ENCODE measurements around the gene CELF1. TPM values are rescaled to one million over a fixed set of nuclear protein-coding genes. Genes with fewer than 3 reads are reported as not detected.

The CELF1 gene
- total RNA-seq, 2 experiments from 2014 or later, result 104 to 105 TPM

GRCh38 chr11:47488111-47488510 is 64.8 kb downstream of the CELF1 start:
- Mint-ChIP-seq H3K27ac (no peak overlapping the region), H3K27me3 (no peaks in the 10 kb centered on the region), H3K4me3 (no peak overlapping the region), H3K36me3 (ENCODE audit: low read depth) (peaks cover 56% of the 10 kb centered on the region), H3K4me1 (peaks cover 17% of the 10 kb centered on the region), H3K9me3 (no peaks in the 10 kb centered on the region)
- ChIA-PET CTCF (no interaction called here), POLR2A (interaction anchor here (0.8 to 1.0 kb wide), 2 partner anchors 8 to 65 kb away, joined by 3 read pairs; no protein-coding TSS in a partner anchor)
- no peak for DNase-seq

- Mint-ChIP-seq H3K4me3 (no peak overlapping the region), H3K36me3 (ENCODE audit: low read depth) (peaks cover 57% of the 10 kb centered on the region), H3K9me3 (no peaks in the 10 kb centered on the region), H3K27ac (no peak overlapping the region), H3K27me3 (no peaks in the 10 kb centered on the region), H3K4me1 (peaks cover 17% of the 10 kb centered on the region)
- ChIA-PET CTCF (no interaction called here), POLR2A (interaction anchor here (0.8 to 1.0 kb wide), 3 partner anchors 9 to 66 kb away, joined by 3 read pairs; no protein-coding TSS in a partner anchor)
- DNase-seq, result no peak
Measured at GRCh38 chr11:47487421-47487820, 65.5 kb downstream of the CELF1 start.

- no peak overlapping the region for H3K4me3 Mint-ChIP-seq
- H3K4me1 Mint-ChIP-seq, result peaks cover 15% of the 10 kb centered on the region
- POLR2A ChIA-PET, result no interaction called here
- H3K27ac Mint-ChIP-seq, result no peak overlapping the region
- no peaks in the 10 kb centered on the region for H3K9me3 Mint-ChIP-seq
- no peak for DNase-seq
- CTCF ChIA-PET, result no interaction called here
- H3K36me3 Mint-ChIP-seq (ENCODE audit: low read depth), result peaks cover 70% of the 10 kb centered on the region
- H3K27me3 Mint-ChIP-seq, result no peaks in the 10 kb centered on the region
Measured at GRCh38 chr11:47485107-47485506, 67.8 kb downstream of the CELF1 start.

GRCh38 chr11:47483457-47483856 is 69.5 kb downstream of the CELF1 start:
- CTCF ChIA-PET, result no interaction called here
- no peaks in the 10 kb centered on the region for H3K9me3 Mint-ChIP-seq
- POLR2A ChIA-PET, result no interaction called here
- H3K27ac Mint-ChIP-seq, result no peak overlapping the region
- peaks cover 14% of the 10 kb centered on the region for H3K4me1 Mint-ChIP-seq
- no peaks in the 10 kb centered on the region for H3K27me3 Mint-ChIP-seq
- H3K4me3 Mint-ChIP-seq, result no peak overlapping the region
- DNase-seq, result no peak
- H3K36me3 Mint-ChIP-seq (ENCODE audit: low read depth), result peaks cover 80% of the 10 kb centered on the region

- H3K36me3 Mint-ChIP-seq (ENCODE audit: low read depth), result peaks cover 78% of the 10 kb centered on the region
- H3K27me3 Mint-ChIP-seq, result no peaks in the 10 kb centered on the region
- H3K27ac Mint-ChIP-seq, result no peak overlapping the region
- ChIA-PET CTCF (interaction anchor here (0.6 kb wide), 1 partner anchor 60 kb away, joined by 3 read pairs; no protein-coding TSS in a partner anchor), POLR2A (no interaction called here)
- peaks cover 27% of the 10 kb centered on the region for H3K4me1 Mint-ChIP-seq
- no peaks in the 10 kb centered on the region for H3K9me3 Mint-ChIP-seq
- H3K4me3 Mint-ChIP-seq, result no peak overlapping the region
- DNase-seq, result no peak
Measured at GRCh38 chr11:47480762-47481161, 72.2 kb downstream of the CELF1 start.

- Mint-ChIP-seq H3K4me3 (no peak overlapping the region), H3K27me3 (no peaks in the 10 kb centered on the region), H3K27ac (no peak overlapping the region), H3K4me1 (peaks cover 27% of the 10 kb centered on the region), H3K9me3 (no peaks in the 10 kb centered on the region), H3K36me3 (ENCODE audit: low read depth) (peaks cover 84% of the 10 kb centered on the region)
- POLR2A ChIA-PET, result interaction anchor here (0.9 to 1.4 kb wide), 3 partner anchors 11 to 86 kb away, joined by 3 to 6 read pairs (median 3); partner anchors contain the start of genes PSMC3 and PTPMT1
- CTCF ChIA-PET, result no interaction called here
- DNase-seq, result no peak
Measured at GRCh38 chr11:47478651-47479329, 74.1 kb downstream of the CELF1 start.

GRCh38 chr11:47477753-47478152 is 75.2 kb downstream of the CELF1 start:
- H3K27ac Mint-ChIP-seq, result peak overlapping the region; percentile 19
- no peak overlapping the region for H3K4me3 Mint-ChIP-seq
- H3K27me3 Mint-ChIP-seq, result no peaks in the 10 kb centered on the region
- H3K4me1 Mint-ChIP-seq, result peaks cover 27% of the 10 kb centered on the region
- peaks cover 83% of the 10 kb centered on the region for H3K36me3 Mint-ChIP-seq (ENCODE audit: low read depth)
- no peak for DNase-seq
- ChIA-PET CTCF (no interaction called here), POLR2A (no interaction called here)
- no peaks in the 10 kb centered on the region for H3K9me3 Mint-ChIP-seq

GRCh38 chr11:47477323-47477722 is 75.6 kb downstream of the CELF1 start:
- H3K36me3 Mint-ChIP-seq (ENCODE audit: low read depth), result peaks cover 83% of the 10 kb centered on the region
- ChIA-PET POLR2A (no interaction called here), CTCF (no interaction called here)
- H3K4me1 Mint-ChIP-seq, result peaks cover 27% of the 10 kb centered on the region
- H3K27me3 Mint-ChIP-seq, result no peaks in the 10 kb centered on the region
- DNase-seq, result no peak
- H3K9me3 Mint-ChIP-seq, result no peaks in the 10 kb centered on the region
- peak overlapping the region; percentile 19 for H3K27ac Mint-ChIP-seq
- no peak overlapping the region for H3K4me3 Mint-ChIP-seq

- no peak for DNase-seq
- Mint-ChIP-seq H3K9me3 (no peaks in the 10 kb centered on the region), H3K27me3 (no peaks in the 10 kb centered on the region), H3K4me3 (no peak overlapping the region), H3K27ac (no peak overlapping the region), H3K4me1 (peaks cover 2% of the 10 kb centered on the region), H3K36me3 (ENCODE audit: low read depth) (peaks cover 72% of the 10 kb centered on the region)
- POLR2A ChIA-PET, result interaction anchor here (0.7 kb wide), 1 partner anchor 23 kb away, joined by 3 read pairs; no protein-coding TSS in a partner anchor
- CTCF ChIA-PET, result no interaction called here
Measured at GRCh38 chr11:47470671-47471070, 82.3 kb downstream of the CELF1 start.

GRCh38 chr11:47469361-47470179 is 83.4 kb downstream of the CELF1 start:
- POLR2A ChIA-PET, result no interaction called here
- Mint-ChIP-seq H3K9me3 (no peaks in the 10 kb centered on the region), H3K36me3 (ENCODE audit: low read depth) (peaks cover 65% of the 10 kb centered on the region), H3K4me3 (no peak overlapping the region), H3K4me1 (peaks cover 5% of the 10 kb centered on the region), H3K27me3 (no peaks in the 10 kb centered on the region), H3K27ac (peak overlapping the region; percentile 9)
- CTCF ChIA-PET, result interaction anchor here (0.6 to 0.7 kb wide), 2 partner anchors 64 to 179 kb away, joined by 3 read pairs; no protein-coding TSS in a partner anchor
- no peak for DNase-seq

GRCh38 chr11:47468598-47469214 is 84.2 kb downstream of the CELF1 start:
- Mint-ChIP-seq H3K4me3 (no peak overlapping the region), H3K9me3 (no peaks in the 10 kb centered on the region), H3K36me3 (ENCODE audit: low read depth) (peaks cover 62% of the 10 kb centered on the region), H3K27me3 (no peaks in the 10 kb centered on the region), H3K27ac (no peak overlapping the region), H3K4me1 (peaks cover 5% of the 10 kb centered on the region)
- DNase-seq, result no peak
- ChIA-PET POLR2A (no interaction called here), CTCF (no interaction called here)

GRCh38 chr11:47467357-47467756 is 85.6 kb downstream of the CELF1 start:
- Mint-ChIP-seq H3K9me3 (no peaks in the 10 kb centered on the region), H3K27me3 (no peaks in the 10 kb centered on the region), H3K36me3 (ENCODE audit: low read depth) (peaks cover 50% of the 10 kb centered on the region), H3K4me3 (no peak overlapping the region), H3K27ac (no peak overlapping the region), H3K4me1 (peaks cover 5% of the 10 kb centered on the region)
- ChIA-PET POLR2A (no interaction called here), CTCF (no interaction called here)
- no peak for DNase-seq

GRCh38 chr11:47466701-47467250 is 86.2 kb downstream of the CELF1 start:
- Mint-ChIP-seq H3K9me3 (no peaks in the 10 kb centered on the region), H3K36me3 (ENCODE audit: low read depth) (peaks cover 45% of the 10 kb centered on the region), H3K27me3 (no peaks in the 10 kb centered on the region), H3K27ac (no peak overlapping the region), H3K4me3 (no peak overlapping the region), H3K4me1 (peaks cover 5% of the 10 kb centered on the region)
- no peak for DNase-seq
- ChIA-PET CTCF (no interaction called here), POLR2A (no interaction called here)
